HL-60 (cell line): Measurements from ENCODE around the gene LRBA.

ENCODE experiments used
- DNase-seq, 2 experiments: peaks; one replicate each; pipeline ENCODE4 v3.0.0-alpha.2; 2010 to 2020; ENCODE audit warnings: low read depth in 1 of 2, low spot score in 1 of 2
- H3K27ac ChIP-seq: fragments of 250-450 bp; sonication (Bioruptor Pico); replicated peaks from 2 replicates; pipeline ENCODE4 v1.5.1; 2020; ENCODE audit warnings: mild to moderate bottlenecking, moderate library complexity
- H3K27me3 ChIP-seq: fragments of 250-450 bp; sonication (Bioruptor Pico); 2 replicates; pipeline ENCODE4 v1.5.1; 2021; ENCODE audit warnings: mild to moderate bottlenecking, moderate library complexity; ENCODE audit not compliant: insufficient read depth, poor library complexity, severe bottlenecking
- H3K4me3 ChIP-seq: replicated peaks from 2 replicates; pipeline ENCODE4 v1.5.1; 2011; ENCODE audit warnings: mild to moderate bottlenecking, control low read depth, low read length; ENCODE audit not compliant: insufficient read depth
- CTCF ChIP-seq: IDR thresholded peaks from one replicate; pipeline ENCODE4 v1.5.1; 2011; ENCODE audit warnings: low read length, control low read depth, inconsistent platforms; ENCODE audit not compliant: insufficient read depth
- GABPA ChIP-seq: IDR thresholded peaks from 2 replicates; pipeline ENCODE4 v1.6.1; 2012; ENCODE audit warnings: low read depth
- POLR2AphosphoS5 ChIP-seq: IDR thresholded peaks from 2 replicates; pipeline ENCODE4 v1.6.1; 2012; ENCODE audit warnings: low read depth
- REST ChIP-seq: IDR thresholded peaks from 2 replicates; pipeline ENCODE4 v1.6.1; 2012; ENCODE audit warnings: low read depth; ENCODE audit not compliant: insufficient replicate concordance
- SPI1 ChIP-seq: IDR thresholded peaks from 2 replicates; pipeline ENCODE4 v1.6.1; 2012; ENCODE audit warnings: low read depth, mild to moderate bottlenecking, borderline replicate concordance

Gene LRBA

GRCh38 chr4:150243932-150244331 is 771.2 kb downstream of the LRBA start:
- H3K4me3 ChIP-seq: no peak overlapping the region
- peaks cover 3% of the 10 kb centered on the region for H3K27me3 ChIP-seq
- H3K27ac ChIP-seq: no peak overlapping the region
- no peak for TF ChIP-seq SPI1
- no peak for TF ChIP-seq REST
- no peak for TF ChIP-seq GABPA
- TF ChIP-seq POLR2AphosphoS5: no peak
- no peak for TF ChIP-seq CTCF
- DNase-seq: no peak

- Histone ChIP-seq H3K27me3 (peaks cover 3% of the 10 kb centered on the region), H3K4me3 (no peak overlapping the region), H3K27ac (no peak overlapping the region)
- TF ChIP-seq GABPA (no peak), SPI1 (no peak), POLR2AphosphoS5 (no peak), REST (no peak), CTCF (peak; percentile 65)
- DNase-seq: no peak
These were observed 772.1 kb downstream of the LRBA start for GRCh38 chr4:150242820-150243458.

- H3K27ac ChIP-seq: no peak overlapping the region
- DNase-seq: no peak
- TF ChIP-seq POLR2AphosphoS5 (no peak), REST (no peak), CTCF (no peak), GABPA (no peak), SPI1 (no peak)
- H3K27me3 ChIP-seq: peaks cover 4% of the 10 kb centered on the region
- no peak overlapping the region for H3K4me3 ChIP-seq
These were observed 775.1 kb downstream of the LRBA start for GRCh38 chr4:150240011-150240410.
